HUES64 (cell line): ENCODE measurements around the gene EZH2.

ENCODE experiments used
- H3K27ac ChIP-seq: 2 replicates; pipeline ENCODE4 v1.7.0; 2013; ENCODE audit warnings: low read depth, low read length, inconsistent platforms
- H3K27me3 ChIP-seq: 2 replicates; pipeline ENCODE4 v1.6.1; 2013; ENCODE audit warnings: mild to moderate bottlenecking, low read length; ENCODE audit not compliant: insufficient read depth
- H3K36me3 ChIP-seq: 2 replicates; pipeline ENCODE4 v1.6.1; 2013; ENCODE audit warnings: mild to moderate bottlenecking, low read length; ENCODE audit not compliant: insufficient read depth
- H3K4me1 ChIP-seq: 2 replicates; pipeline ENCODE4 v1.6.1; 2013; ENCODE audit warnings: mild to moderate bottlenecking, low read length, moderate library complexity; ENCODE audit not compliant: insufficient read depth
- H3K4me3 ChIP-seq: 2 replicates; pipeline ENCODE4 v1.5.1; 2013; ENCODE audit warnings: mild to moderate bottlenecking, low read length, moderate library complexity
- H3K9ac ChIP-seq: 2 replicates; pipeline ENCODE4 v1.6.1; 2013; ENCODE audit warnings: mild to moderate bottlenecking, low read depth, low read length
- H3K9me3 ChIP-seq: 2 replicates; pipeline ENCODE4 v1.6.1; 2013; ENCODE audit warnings: low read depth, low read length; ENCODE audit not compliant: insufficient read depth
- whole genome bisulfite sequencing: fragments of 150-250, 120-280 bp; methylation state at CpG from one replicate; pipeline ENCODE4 v1.1.7; 2013; ENCODE audit warnings: missing lambda C conversion rate; 5-methylcytosine and 5-hydroxymethylcytosine counted together

The EZH2 gene

DNA sequence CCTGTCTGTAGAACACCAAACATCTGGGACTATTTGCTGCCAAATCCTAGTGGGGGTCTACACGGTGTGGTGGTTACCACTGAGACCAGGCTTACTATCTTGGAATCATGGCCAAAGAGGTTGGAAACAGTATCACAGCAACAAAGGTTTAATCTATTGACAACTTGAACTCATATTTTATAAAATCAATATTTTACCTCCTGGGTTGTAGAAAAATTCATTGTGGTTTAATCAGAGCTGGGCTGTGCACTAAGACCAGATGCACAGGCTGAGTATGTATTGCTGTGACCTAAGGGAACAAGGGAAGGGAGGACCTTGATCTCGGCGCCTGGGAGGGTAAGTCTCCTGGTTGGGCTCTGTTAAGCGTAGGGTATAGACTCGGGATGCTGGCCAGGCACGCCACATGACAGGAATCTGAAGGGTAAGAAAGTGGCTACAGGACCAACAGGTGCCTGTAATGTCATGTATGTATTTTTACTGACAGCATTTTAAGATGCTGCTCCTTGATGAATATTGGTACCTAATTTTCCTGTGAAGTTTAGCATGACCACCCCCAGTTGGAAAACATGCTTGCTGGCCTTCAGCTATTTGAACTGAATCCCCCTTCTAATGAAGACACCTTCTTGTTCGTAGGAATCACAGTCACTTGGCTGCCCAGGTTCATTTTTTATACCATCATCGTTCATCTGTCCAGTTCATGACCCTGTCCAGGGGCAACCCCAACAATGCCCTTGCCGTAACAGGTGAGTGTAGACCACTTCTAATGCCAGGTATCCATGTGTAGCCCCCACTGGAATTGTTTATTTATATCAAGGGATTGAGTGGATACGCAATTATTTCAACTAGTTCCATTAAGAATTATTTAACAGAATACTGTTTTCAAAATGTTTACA lies 79.5 kb downstream of the EZH2 start:
- Histone ChIP-seq H3K9me3 (no peaks in the 10 kb centered on the region), H3K4me3 (no peak overlapping the region), H3K4me1 (peaks cover 4% of the 10 kb centered on the region), H3K27me3 (no peaks in the 10 kb centered on the region), H3K9ac (no peak overlapping the region), H3K36me3 (peaks cover 64% of the 10 kb centered on the region), H3K27ac (no peak overlapping the region)
- 90% methylated on average over 9 of the region's 10 CpGs for WGBS

DNA sequence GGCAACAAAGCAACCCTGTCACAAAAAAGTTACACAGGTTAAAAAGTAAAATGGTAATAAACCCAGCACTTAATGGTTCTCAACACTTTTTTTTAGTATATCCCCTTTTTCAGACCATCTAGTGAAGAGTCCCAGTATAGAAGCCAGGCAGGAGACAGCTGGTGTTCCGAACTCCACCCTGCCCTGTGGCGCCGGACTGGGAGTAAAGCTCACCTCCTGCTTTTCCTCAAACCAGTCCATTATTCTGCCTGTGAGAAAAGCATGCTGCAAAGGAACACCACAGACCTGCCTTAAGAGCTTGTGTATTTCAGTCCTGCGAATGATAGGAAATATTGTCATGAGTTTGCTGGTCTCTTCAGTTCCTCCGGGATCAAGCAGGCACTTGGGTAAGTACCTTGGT lies 81.0 kb downstream of the EZH2 start:
- H3K27ac ChIP-seq, result no peak overlapping the region
- H3K4me1 ChIP-seq, result peaks cover 4% of the 10 kb centered on the region; the same call in 1 of the 2 replicates
- no peaks in the 10 kb centered on the region for H3K9me3 ChIP-seq
- peaks cover 64% of the 10 kb centered on the region for H3K36me3 ChIP-seq
- H3K27me3 ChIP-seq, result no peaks in the 10 kb centered on the region
- 95% methylated on average over 5 of the region's 5 CpGs for WGBS
- no peak overlapping the region for H3K4me3 ChIP-seq
- no peak overlapping the region for H3K9ac ChIP-seq

DNA sequence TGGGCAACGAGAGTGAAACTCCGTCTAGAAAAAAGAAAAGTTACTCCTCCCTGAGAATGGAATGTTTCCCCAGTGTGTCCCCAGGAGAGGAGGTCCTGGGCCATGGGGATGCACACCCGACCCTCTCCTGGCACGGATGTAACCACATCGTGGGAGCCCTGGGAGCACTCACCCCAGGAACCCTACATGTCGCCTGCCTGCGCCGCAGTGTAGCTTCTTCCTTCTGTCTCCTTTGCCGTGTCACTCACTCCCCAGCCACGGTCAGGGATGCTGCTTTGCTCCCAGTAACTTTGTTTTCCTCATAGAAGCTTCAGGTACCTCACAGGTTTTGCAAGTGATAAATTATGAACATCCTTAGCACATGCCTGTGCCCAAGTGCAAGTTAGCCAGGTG lies 82.0 kb downstream of the EZH2 start:
- Histone ChIP-seq H3K36me3 (peaks cover 64% of the 10 kb centered on the region), H3K4me1 (peaks cover 4% of the 10 kb centered on the region; the same call in 1 of the 2 replicates)

DNA sequence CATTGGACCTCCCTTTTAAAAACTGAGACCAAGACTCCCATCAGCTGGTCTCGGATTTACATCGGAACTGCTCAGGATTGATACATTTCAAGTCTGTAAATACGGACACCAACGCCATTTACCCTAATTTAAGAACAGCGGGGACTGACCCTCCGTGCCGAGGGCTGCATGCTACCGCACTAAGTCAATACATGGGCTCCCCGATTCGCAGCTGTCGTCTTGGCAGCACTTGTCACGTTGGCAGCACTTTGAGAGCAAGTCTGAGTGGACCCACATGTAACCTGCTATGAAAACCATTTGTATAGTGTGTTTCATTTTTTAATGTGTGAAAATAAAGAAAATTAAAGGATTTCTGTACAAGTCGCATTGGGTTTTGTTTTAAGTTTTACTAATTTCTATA lies 83.4 kb downstream of the EZH2 start:
- Histone ChIP-seq H3K9ac (no peak overlapping the region), H3K9me3 (no peaks in the 10 kb centered on the region), H3K4me1 (peaks cover 4% of the 10 kb centered on the region; the same call in 1 of the 2 replicates), H3K36me3 (peaks cover 64% of the 10 kb centered on the region), H3K4me3 (no peak overlapping the region), H3K27ac (peak overlapping the region; percentile 45; the same call in 1 of the 2 replicates), H3K27me3 (no peaks in the 10 kb centered on the region)
- 87% methylated on average over 13 of the region's 13 CpGs for WGBS

More for the DNA sequence above, 82.0 kb downstream of the EZH2 start:
- Histone ChIP-seq H3K9ac (no peak overlapping the region), H3K27ac (no peak overlapping the region), H3K9me3 (no peaks in the 10 kb centered on the region), H3K4me3 (no peak overlapping the region), H3K27me3 (no peaks in the 10 kb centered on the region)
- WGBS, result 94% methylated on average over 10 of the region's 10 CpGs

DNA sequence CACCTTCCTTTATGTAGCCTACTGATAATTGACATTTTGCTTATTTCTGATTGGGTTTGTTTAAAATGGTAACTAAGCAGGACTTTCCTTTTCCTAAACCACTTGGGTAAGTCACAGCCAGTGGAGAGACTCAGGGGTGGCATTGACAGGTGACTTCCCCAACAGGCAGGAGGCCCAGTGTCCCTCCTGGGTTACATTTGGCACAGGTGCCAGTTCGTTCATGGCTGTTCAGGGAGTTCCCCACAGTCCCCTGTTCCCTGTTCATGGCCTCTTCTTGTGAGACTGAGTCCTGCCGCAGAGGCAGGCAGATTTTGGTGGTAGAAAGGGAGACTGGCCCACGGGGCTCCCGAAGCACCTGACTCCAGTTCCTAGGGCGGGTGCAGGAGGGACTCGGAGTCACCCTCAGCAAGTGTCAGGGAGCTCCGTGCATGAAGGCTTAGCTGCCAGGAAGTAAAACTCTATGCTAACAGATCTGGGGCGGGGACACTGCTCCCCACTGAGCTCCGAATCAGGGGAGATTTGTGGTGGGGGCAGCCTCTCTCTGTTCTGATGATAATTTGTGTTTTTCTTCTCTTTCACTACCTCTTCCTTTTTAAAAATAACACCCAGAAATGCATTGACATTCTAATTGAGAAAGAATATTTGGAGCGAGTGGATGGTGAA lies 84.1 kb downstream of the EZH2 start:
- WGBS, result 43% methylated on average over 9 of the region's 10 CpGs
- Histone ChIP-seq H3K27me3 (no peaks in the 10 kb centered on the region), H3K9me3 (no peaks in the 10 kb centered on the region), H3K9ac (no peak overlapping the region), H3K36me3 (peaks cover 68% of the 10 kb centered on the region), H3K27ac (peak overlapping the region; percentile 39; the same call in 1 of the 2 replicates), H3K4me3 (no peak overlapping the region), H3K4me1 (peaks cover 4% of the 10 kb centered on the region; the same call in 1 of the 2 replicates)

DNA sequence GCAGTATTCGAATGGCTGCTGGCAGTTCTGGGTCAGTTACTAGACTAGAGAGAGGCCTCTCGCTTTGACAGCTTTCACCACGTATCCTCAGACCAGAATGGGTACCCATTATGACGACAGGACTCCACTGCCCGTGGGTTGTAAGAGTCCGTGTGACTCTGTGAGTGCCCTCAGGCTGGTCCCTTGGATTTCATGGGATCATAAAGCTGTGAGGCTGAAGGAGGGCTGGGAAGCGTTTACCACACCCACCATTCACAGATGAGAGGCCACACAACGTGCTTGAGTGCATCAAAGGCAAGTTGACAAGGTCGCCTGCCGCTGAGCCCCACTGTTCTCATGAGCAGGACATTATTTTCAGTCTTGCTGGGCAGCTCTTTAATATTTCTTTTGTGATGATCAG lies 87.2 kb downstream of the EZH2 start:
- H3K27ac ChIP-seq, result no peak overlapping the region
- no peaks in the 10 kb centered on the region for H3K9me3 ChIP-seq
- WGBS, result 94% methylated on average over 10 of the region's 10 CpGs
- H3K9ac ChIP-seq, result no peak overlapping the region
- H3K4me3 ChIP-seq, result no peak overlapping the region
- H3K4me1 ChIP-seq, result peaks cover 4% of the 10 kb centered on the region; the same call in 1 of the 2 replicates
- no peaks in the 10 kb centered on the region for H3K27me3 ChIP-seq
- H3K36me3 ChIP-seq, result peaks cover 93% of the 10 kb centered on the region

DNA sequence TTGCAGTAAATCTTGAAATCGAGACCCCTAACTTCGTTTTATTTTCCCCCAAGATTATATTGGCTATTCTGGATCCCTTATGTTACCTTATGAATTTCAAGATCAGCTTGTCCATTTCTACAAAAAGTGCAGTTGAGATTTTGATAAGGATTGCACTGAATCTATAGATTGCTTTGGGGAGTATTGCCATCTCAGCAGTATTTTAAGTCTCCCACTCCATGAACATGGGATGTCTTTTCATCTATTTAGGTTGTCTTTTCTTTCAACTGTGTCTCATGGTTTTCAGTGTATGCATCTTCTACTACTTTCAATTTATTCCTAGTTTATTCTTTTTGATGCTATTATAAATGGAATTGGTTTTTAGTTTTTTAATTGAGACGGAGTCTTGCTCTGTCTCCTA lies 89.6 kb downstream of the EZH2 start:
- Histone ChIP-seq H3K4me3 (no peak overlapping the region), H3K9me3 (no peaks in the 10 kb centered on the region), H3K27me3 (no peaks in the 10 kb centered on the region), H3K27ac (no peak overlapping the region), H3K9ac (no peak overlapping the region), H3K36me3 (peaks cover 94% of the 10 kb centered on the region), H3K4me1 (no peaks in the 10 kb centered on the region; the same call in 1 of the 2 replicates)
- 100% methylated on average over 3 of the region's 3 CpGs for WGBS

DNA sequence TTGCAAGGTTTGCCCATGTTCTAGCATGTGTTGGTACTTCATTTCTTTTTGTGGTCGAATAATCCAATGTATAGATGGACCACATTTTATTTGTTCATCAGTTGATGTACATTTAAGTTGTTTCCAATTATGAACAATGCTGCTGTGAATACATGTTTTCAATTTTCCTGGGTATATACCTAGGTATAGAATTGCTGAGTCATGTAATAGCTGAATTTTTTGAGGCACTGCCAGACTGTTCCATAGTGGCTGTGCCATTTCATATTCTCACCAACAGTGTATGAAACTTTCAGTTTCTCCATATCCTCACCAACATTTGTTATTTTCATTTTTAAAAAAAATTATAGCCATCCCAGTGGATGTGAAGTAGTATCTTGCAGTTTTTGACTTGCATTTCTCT lies 90.5 kb downstream of the EZH2 start:
- Histone ChIP-seq H3K36me3 (peaks cover 94% of the 10 kb centered on the region), H3K27me3 (no peaks in the 10 kb centered on the region), H3K9ac (no peak overlapping the region), H3K4me3 (no peak overlapping the region), H3K4me1 (no peaks in the 10 kb centered on the region), H3K9me3 (no peaks in the 10 kb centered on the region), H3K27ac (no peak overlapping the region)
- 75% methylated on average over 1 of the region's 1 CpG for WGBS

DNA sequence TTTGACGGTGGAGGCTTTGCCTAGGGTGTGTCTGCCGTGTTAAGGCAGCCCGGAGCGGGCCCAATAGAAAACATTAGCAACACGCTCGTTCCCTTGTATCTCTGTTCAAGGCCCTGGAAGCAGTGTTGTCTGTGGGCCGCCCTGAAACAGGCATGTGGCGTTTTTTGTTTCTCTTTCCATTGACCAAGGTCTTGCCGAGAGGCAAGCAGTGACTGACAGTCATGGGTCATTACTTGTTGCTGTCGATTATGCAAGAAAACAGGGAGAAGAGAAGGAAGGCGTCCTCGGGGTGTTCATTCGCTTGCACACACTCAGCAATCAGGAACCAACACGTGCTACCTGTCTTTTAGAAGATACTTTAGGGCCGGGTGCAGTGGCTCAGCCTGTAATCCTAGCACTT lies 92.5 kb downstream of the EZH2 start:
- H3K4me1 ChIP-seq, result no peaks in the 10 kb centered on the region
- H3K9me3 ChIP-seq, result no peaks in the 10 kb centered on the region
- H3K4me3 ChIP-seq, result no peak overlapping the region
- no peaks in the 10 kb centered on the region for H3K27me3 ChIP-seq
- no peak overlapping the region for H3K27ac ChIP-seq
- WGBS, result 95% methylated on average over 15 of the region's 15 CpGs
- no peak overlapping the region for H3K9ac ChIP-seq
- H3K36me3 ChIP-seq, result peaks cover 93% of the 10 kb centered on the region

DNA sequence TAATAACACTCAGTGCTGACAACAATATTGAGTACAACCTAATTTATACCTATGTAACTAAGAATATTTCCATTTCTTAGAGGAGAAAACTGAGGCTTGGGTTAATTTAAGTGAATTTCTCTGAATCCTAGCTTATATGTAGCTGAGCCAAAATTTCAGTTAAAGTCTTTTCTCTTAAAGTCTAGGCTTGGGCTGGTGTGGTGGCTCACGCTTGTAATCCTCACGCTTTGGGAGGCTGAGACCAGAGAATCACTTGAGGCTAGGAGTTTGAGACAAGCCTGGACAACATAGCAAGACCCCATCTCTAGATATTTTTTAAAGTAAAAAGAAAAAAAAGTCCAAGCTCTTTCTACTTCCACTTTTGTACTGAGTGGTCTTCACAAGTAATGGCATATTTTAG lies 93.2 kb downstream of the EZH2 start:
- no peaks in the 10 kb centered on the region for H3K27me3 ChIP-seq
- H3K4me3 ChIP-seq, result no peak overlapping the region
- no peaks in the 10 kb centered on the region for H3K4me1 ChIP-seq
- 98% methylated on average over 2 of the region's 2 CpGs for WGBS
- H3K9ac ChIP-seq, result no peak overlapping the region
- peaks cover 93% of the 10 kb centered on the region for H3K36me3 ChIP-seq
- H3K9me3 ChIP-seq, result no peaks in the 10 kb centered on the region
- H3K27ac ChIP-seq, result no peak overlapping the region

DNA sequence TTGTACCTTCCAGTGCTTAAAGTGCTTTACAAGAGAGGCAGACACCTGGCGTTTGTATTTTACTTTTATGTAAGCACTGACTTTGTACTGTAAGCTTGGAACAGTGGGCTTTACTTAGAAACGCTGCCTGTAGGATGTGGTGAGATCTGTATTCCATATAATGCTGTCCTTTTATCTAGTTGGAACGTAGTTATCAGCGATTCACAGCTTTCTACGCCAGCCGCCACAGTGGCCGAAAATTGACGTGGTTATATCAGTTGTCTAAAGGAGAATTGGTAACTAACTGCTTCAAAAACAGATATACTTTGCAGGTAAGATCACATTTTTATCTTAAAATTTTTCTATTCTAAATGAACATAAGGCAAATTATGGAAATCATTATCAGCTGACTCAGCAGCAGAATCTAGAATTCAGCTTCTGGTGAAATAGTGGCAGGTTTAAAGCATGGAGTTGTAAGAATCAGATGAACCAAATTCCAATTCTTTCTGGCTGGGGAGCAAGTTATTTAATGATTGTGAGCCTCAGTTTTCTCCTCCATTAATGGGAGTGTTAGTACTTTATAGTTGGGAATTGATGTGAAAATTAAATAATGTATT lies 93.9 kb downstream of the EZH2 start:
- peaks cover 95% of the 10 kb centered on the region for H3K36me3 ChIP-seq
- H3K9me3 ChIP-seq, result no peaks in the 10 kb centered on the region
- H3K27ac ChIP-seq, result no peak overlapping the region
- WGBS, result 94% methylated on average over 8 of the region's 8 CpGs
- H3K9ac ChIP-seq, result no peak overlapping the region
- no peaks in the 10 kb centered on the region for H3K4me1 ChIP-seq
- H3K27me3 ChIP-seq, result no peaks in the 10 kb centered on the region
- no peak overlapping the region for H3K4me3 ChIP-seq
